Neuronal stem cell (in vitro differentiated cells): ENCODE measurements around the gene DAPK2.
A peak's percentile ranks its signal among the peaks of the same experiment; 100 is the strongest.

Experiments
- DNase-seq: peaks from one replicate; pipeline ENCODE4 v3.0.0-alpha.2; 2013; ENCODE audit warnings: low spot score
- H2AFZ ChIP-seq: one replicate; pipeline ENCODE4 v1.6.1; 2013; ENCODE audit warnings: mild to moderate bottlenecking, low read length, inconsistent platforms
- H2AK5ac ChIP-seq: 2 replicates; pipeline ENCODE4 v1.6.1; 2013; ENCODE audit warnings: low read depth, mild to moderate bottlenecking, inconsistent platforms, low read length, moderate library complexity, mixed read lengths
- H2BK120ac ChIP-seq: 2 replicates; pipeline ENCODE4 v1.6.1; 2013; ENCODE audit warnings: low read depth, mild to moderate bottlenecking, inconsistent platforms, low read length, moderate library complexity, mixed read lengths
- H2BK12ac ChIP-seq: one replicate; pipeline ENCODE4 v1.6.1; 2013; ENCODE audit warnings: low read length, inconsistent platforms
- H2BK15ac ChIP-seq: 2 replicates; pipeline ENCODE4 v1.6.1; 2013; ENCODE audit warnings: mild to moderate bottlenecking, low read length, inconsistent platforms, mixed read lengths
- H2BK5ac ChIP-seq: one replicate; pipeline ENCODE4 v1.6.1; 2013; ENCODE audit warnings: inconsistent platforms, mild to moderate bottlenecking, low read length, moderate library complexity
- H3K14ac ChIP-seq: one replicate; pipeline ENCODE4 v1.6.1; 2013; ENCODE audit warnings: low read length, inconsistent platforms
- H3K18ac ChIP-seq: 2 replicates; pipeline ENCODE4 v1.6.1; 2013; ENCODE audit warnings: low read length, inconsistent platforms
- H3K23ac ChIP-seq: 2 replicates; pipeline ENCODE4 v1.6.1; 2013; ENCODE audit warnings: low read depth, mild to moderate bottlenecking, mixed read lengths, low read length, inconsistent platforms; ENCODE audit not compliant: poor library complexity
- H3K27ac ChIP-seq: replicated peaks from 3 replicates; pipeline ENCODE4 v1.5.1; 2013; ENCODE audit warnings: low read length, inconsistent platforms
- H3K27me3 ChIP-seq, 3 experiments: 2 replicates each; pipeline ENCODE4 v1.6.1; 2013; ENCODE audit warnings: low read length in 3 of 3, mild to moderate bottlenecking in 2 of 3, inconsistent platforms in 1 of 3, low read depth in 1 of 3, mixed read lengths in 1 of 3, moderate library complexity in 1 of 3; ENCODE audit not compliant: control insufficient read depth in 3 of 3, insufficient read depth in 3 of 3
- H3K36me3 ChIP-seq, 2 donors: replicated peaks in 1 of 2; 2 replicates each; pipeline ENCODE4 v1.6.1; 2013; ENCODE audit warnings: low read length in 2 of 2; ENCODE audit not compliant: control insufficient read depth in 2 of 2, insufficient read depth in 2 of 2
- H3K4ac ChIP-seq: 2 replicates; pipeline ENCODE4 v1.6.1; 2013; ENCODE audit warnings: inconsistent platforms, mild to moderate bottlenecking, low read length, moderate library complexity
- H3K4me1 ChIP-seq, 2 donors: 1 replicate in 1 of 2; 2 replicates in 1 of 2; pipeline ENCODE4 v1.6.1; 2013; ENCODE audit warnings: low read length in 2 of 2, low read depth in 1 of 2; ENCODE audit not compliant: control insufficient read depth in 2 of 2, insufficient read depth in 1 of 2
- H3K4me2 ChIP-seq: one replicate; pipeline ENCODE4 v1.6.1; 2013; ENCODE audit warnings: mild to moderate bottlenecking, low read length, inconsistent platforms; ENCODE audit not compliant: insufficient read depth, poor library complexity, severe bottlenecking
- H3K4me3 ChIP-seq, 2 donors: 2 replicates each; pipeline ENCODE4 v1.5.1; 2013; ENCODE audit warnings: low read length in 2 of 2, mild to moderate bottlenecking in 2 of 2, inconsistent platforms in 1 of 2, moderate library complexity in 1 of 2
- H3K79me1 ChIP-seq: one replicate; pipeline ENCODE4 v1.6.1; 2013; ENCODE audit warnings: low read depth, mild to moderate bottlenecking, inconsistent platforms, low read length, moderate library complexity
- H3K9ac ChIP-seq: one replicate; pipeline ENCODE4 v1.6.1; 2013; ENCODE audit warnings: mild to moderate bottlenecking, low read depth, low read length, inconsistent platforms; ENCODE audit not compliant: poor library complexity
- H3K9me3 ChIP-seq, 2 donors: replicated peaks in 1 of 2; 2 replicates each; pipeline versions ENCODE3 to v1.6.1; 2013; ENCODE audit warnings: low read length in 2 of 2, mild to moderate bottlenecking in 2 of 2, inconsistent platforms in 1 of 2, low read depth in 1 of 2, mixed read lengths in 1 of 2, moderate library complexity in 1 of 2; ENCODE audit not compliant: control insufficient read depth in 2 of 2, insufficient read depth in 1 of 2
- H4K8ac ChIP-seq: one replicate; pipeline ENCODE4 v1.6.1; 2013; ENCODE audit warnings: low read depth, mild to moderate bottlenecking, inconsistent platforms, low read length, moderate library complexity
- H4K91ac ChIP-seq: one replicate; pipeline ENCODE4 v1.6.1; 2013; ENCODE audit warnings: low read length, low read depth, mild to moderate bottlenecking, inconsistent platforms; ENCODE audit not compliant: poor library complexity
- WGBS, 2 donors: extraction: QIAGEN DNeasy Blood & Tissue Kit; methylation state at CpG; one replicate each; pipeline ENCODE4 v1.1.7; 2013; ENCODE audit warnings: missing lambda C conversion rate in 2 of 2, mixed read lengths in 1 of 2; ENCODE audit not compliant: insufficient read length in 2 of 2, insufficient replicate concordance in 1 of 2; ENCODE audit errors: extremely low coverage in 2 of 2; 5-methylcytosine and 5-hydroxymethylcytosine counted together

Gene DAPK2

GRCh38 chr15:63943829-63944680 lies 102.2 kb downstream of the DAPK2 start:
- Histone ChIP-seq H2AK5ac (no peak overlapping the region), H3K9me3 (no peaks in the 10 kb centered on the region), H3K79me1 (no peaks in the 10 kb centered on the region), H3K4ac (no peak overlapping the region), H3K4me2 (no peak overlapping the region), H2AFZ (no peak overlapping the region), H3K27ac (no peak overlapping the region), H2BK12ac (no peak overlapping the region), H3K14ac (no peak overlapping the region), H3K4me1 (peaks cover 0 to 3% of the 10 kb centered on the region in 2 donors), H2BK5ac (no peak overlapping the region), H3K4me3 (no peak overlapping the region), H4K91ac (no peak overlapping the region), H3K27me3 (no peaks in the 10 kb centered on the region), H4K8ac (no peak overlapping the region), H3K36me3 (no peaks in the 10 kb centered on the region), H2BK120ac (no peak overlapping the region), H3K18ac (no peak overlapping the region), H3K23ac (no peak overlapping the region), H2BK15ac (no peak overlapping the region), H3K9ac (no peak overlapping the region)
- no peak for DNase-seq
- WGBS, 2 donors = no CpG with 5 or more reads among the region's 9 CpGs

- Histone ChIP-seq H2AFZ (no peak overlapping the region), H2AK5ac (no peak overlapping the region), H3K14ac (no peak overlapping the region), H3K23ac (no peak overlapping the region), H4K8ac (no peak overlapping the region), H2BK120ac (no peak overlapping the region), H3K18ac (no peak overlapping the region), H3K9ac (no peak overlapping the region), H3K79me1 (no peaks in the 10 kb centered on the region), H3K4me3 (no peak overlapping the region), H4K91ac (no peak overlapping the region), H2BK15ac (no peak overlapping the region), H2BK12ac (no peak overlapping the region), H3K9me3 (no peaks in the 10 kb centered on the region), H3K4me2 (no peak overlapping the region), H3K27me3 (no peaks in the 10 kb centered on the region), H3K36me3 (no peaks in the 10 kb centered on the region), H3K4ac (no peak overlapping the region), H2BK5ac (no peak overlapping the region), H3K4me1 (peaks cover 0 to 3% of the 10 kb centered on the region in 2 donors), H3K27ac (no peak overlapping the region)
- no peak for DNase-seq
- no CpG with 5 or more reads among the region's 6 CpGs for WGBS, 2 donors
Observed at GRCh38 chr15:63942486-63943365, 103.6 kb downstream of the DAPK2 start.

GRCh38 chr15:63941698-63942465 lies 104.4 kb downstream of the DAPK2 start:
- Histone ChIP-seq H3K4me1 (peaks cover 0 to 3% of the 10 kb centered on the region in 2 donors), H2BK15ac (no peak overlapping the region), H3K27me3 (no peaks in the 10 kb centered on the region), H4K8ac (no peak overlapping the region), H2BK120ac (no peak overlapping the region), H2AK5ac (no peak overlapping the region), H3K4me3 (no peak overlapping the region), H3K9me3 (no peaks in the 10 kb centered on the region), H3K27ac (no peak overlapping the region), H3K4ac (no peak overlapping the region), H2BK12ac (no peak overlapping the region), H3K9ac (no peak overlapping the region), H3K36me3 (no peaks in the 10 kb centered on the region), H4K91ac (no peak overlapping the region), H3K23ac (no peak overlapping the region), H3K4me2 (no peak overlapping the region), H3K79me1 (no peaks in the 10 kb centered on the region), H3K14ac (no peak overlapping the region), H2BK5ac (no peak overlapping the region), H2AFZ (no peak overlapping the region), H3K18ac (peak overlapping the region; percentile 12)
- DNase-seq = no peak
- no CpG with 5 or more reads among the region's 7 CpGs for WGBS, 2 donors
